HG03469 (cell line): Measurements from ENCODE around the gene SLC39A12.
A peak's percentile ranks its signal among the peaks of the same experiment; 100 is the strongest.

ENCODE experiments used
- ATAC-seq: cut with Tn5 transposase; IDR thresholded peaks from one replicate; pipeline ENCODE4 v1.9.1; 2021; ENCODE audit warnings: mild to moderate bottlenecking, moderate library complexity, moderate number of reproducible peaks; ENCODE audit not compliant: unreplicated experiment

SLC39A12 gene

DNA sequence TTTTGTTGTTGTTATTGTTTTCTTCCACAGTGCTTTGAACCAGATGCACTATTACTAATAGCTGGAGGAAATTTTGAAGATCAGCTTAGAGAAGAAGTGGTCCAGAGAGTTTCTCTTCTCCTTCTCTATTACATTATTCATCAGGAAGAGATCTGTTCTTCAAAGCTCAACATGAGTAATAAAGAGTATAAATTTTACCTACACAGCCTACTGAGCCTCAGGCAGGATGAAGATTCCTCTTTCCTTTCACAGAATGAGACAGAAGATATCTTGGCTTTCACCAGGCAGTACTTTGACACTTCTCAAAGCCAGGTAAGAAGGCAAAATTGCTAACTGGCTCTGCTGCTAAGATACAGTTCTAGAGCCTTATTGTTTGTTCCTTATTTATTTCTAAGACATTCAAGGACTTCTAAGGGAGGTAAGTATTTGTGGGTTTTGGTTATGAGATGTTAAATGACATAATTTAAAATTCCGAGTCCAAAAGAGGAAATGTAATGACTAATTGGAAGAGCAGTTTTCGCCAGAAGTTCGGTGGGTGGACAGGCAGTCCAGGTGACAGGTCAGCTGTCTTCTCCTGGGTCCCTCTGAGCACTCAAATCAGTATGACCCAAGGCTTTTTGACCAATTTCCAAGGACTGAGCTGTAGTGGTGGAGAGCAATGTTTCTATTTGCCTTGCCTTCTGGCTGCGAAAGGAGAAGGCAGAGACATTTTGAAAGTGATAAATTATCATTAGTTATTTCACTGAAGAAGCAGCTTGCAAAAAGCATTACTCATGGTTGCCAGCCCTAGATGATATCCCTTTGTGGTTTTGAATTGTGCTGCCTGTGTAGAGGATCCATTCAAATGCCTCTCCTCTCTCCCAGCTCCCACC, 10.1 kb downstream of the SLC39A12 start:
- no peak for ATAC-seq

GRCh38 chr10:17963431-17963830, 11.7 kb downstream of the SLC39A12 start:
- no peak for ATAC-seq

GRCh38 chr10:17965649-17966235, 14.0 kb downstream of the SLC39A12 start:
- ATAC-seq = no peak

DNA sequence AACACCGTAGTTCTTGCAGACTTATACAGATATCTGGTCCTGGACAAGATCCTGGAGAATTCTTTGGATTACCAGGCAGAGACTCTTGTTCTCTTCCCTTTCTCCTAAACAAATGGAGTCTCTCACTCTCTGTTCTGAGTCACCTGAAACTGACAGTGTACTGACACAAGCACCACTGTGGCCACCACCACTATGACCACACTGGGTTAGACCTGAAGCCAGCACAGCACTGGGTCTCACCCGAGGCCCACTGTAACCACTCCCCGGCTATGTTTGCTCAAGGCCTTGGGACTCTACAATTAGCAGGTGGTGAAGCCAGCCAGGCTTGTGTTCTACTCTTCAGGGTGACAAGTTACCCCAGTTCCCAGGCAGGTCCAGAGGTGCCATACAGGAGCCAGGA, 22.8 kb downstream of the SLC39A12 start:
- ATAC-seq = no peak

DNA sequence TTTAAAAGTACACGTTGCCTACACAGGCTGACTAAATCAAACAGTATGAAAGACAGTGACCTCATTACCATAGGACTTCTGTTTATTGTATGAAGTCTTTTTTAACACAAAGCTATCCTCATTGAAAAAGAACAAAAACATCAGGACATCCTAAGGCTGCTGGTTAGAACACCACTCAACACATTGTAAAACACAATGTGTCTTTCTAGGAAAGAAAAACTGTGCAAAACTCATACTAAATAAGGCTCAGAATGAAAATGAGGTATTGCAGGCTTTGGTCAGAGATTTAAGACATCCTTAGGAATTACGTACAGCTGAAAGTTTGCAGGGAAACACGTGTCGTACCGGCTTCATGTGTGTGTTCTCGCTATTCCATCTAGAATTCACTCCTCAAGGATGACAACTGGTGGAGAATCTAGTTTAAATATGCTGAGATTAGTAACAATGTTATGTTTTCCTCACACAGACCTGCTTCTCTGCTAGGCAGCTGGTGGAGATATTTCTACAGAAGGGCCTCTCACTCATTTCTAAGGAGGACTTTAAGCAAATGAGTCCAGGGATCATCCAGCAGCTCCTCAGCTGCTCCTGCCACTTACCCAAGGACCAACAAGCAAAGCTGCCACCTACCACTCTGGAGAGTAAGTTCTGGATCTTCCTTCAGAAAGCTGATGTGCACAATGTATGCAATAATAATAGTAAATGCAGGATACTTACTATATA, 29.3 kb downstream of the SLC39A12 start:
- no peak for ATAC-seq

GRCh38 chr10:17981766-17982380, 30.2 kb downstream of the SLC39A12 start:
- no peak for ATAC-seq

GRCh38 chr10:17984056-17984455, 32.3 kb downstream of the SLC39A12 start:
- peak; percentile 97 for ATAC-seq

GRCh38 chr10:17984563-17984962, 32.8 kb downstream of the SLC39A12 start:
- no peak for ATAC-seq

DNA sequence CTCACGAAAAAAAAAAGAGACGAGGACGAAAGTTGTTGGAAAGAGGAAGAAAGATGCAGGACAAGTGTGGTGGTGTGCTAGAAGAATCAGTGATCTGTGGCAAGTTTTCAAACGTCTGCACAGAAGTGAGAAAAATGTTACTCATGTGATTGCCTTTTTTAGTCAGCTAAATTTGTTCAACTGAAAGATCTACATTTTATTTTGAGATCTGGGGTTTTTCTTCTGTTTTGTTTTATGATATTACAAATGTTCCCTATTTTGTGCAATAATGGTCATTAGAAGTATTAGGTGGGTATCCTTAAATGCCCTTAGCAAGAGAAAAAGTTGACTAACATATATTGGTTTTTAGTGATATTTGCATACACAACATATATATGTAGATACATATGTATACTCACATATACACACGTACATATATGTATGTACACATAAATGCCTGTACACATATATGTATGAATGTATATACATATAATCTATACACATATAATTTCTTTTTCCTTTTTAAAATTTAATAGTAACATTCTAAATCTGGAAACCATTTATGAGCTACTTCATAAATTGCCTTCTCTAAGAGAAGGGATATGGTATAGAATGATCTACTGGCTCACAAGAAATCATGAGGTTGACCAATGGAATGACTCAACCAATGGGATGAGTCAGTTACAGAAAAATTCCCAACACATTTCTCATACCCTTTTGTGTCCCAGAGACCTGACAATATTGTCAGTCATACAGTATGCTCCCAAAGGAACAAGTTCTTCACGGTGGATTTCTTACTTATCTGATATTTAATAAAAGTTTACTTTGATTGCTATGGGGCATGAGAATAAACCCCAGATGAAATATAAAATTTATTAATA, 38.4 kb downstream of the SLC39A12 start:
- ATAC-seq = peak; percentile 94

DNA sequence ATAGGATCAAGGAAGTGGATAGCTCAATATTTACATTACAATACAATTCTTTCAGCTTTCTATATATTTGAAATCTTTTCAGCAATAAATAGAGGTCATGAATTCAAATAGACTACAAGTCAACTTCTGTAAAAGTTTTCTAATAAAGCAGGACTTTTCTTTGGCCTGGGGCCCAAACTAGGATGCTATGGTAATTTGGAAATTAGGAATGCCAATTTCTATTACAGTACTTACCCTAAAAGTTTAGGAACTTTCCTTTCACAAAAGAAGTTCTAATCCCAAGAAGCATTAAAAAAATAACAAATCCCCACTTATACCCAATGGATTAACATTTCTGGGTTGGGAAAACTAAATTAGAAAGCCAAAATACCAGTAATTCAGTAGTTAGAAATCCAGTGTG, 40.5 kb downstream of the SLC39A12 start:
- no peak for ATAC-seq

DNA sequence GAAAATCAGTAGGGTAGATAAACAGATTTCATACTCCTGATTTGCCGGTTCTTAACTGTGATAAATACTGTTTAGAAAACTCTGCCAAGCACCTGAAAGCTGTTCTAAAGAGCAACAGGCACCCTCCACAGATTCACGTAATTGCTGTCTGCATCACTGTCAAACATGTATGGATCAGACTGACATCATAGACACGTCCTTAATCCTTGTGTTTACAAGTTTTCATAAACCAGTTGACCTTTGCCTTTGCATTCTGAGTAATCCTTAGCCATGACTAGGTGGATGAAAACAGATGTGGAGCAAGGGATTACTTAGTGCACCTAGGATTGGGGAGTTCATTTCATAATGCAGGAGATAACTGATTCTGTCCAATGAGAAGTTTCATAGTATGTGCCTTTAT, 41.6 kb downstream of the SLC39A12 start:
- no peak for ATAC-seq

- ATAC-seq = no peak
These were observed 48.9 kb downstream of the SLC39A12 start for GRCh38 chr10:18000601-18001000.

GRCh38 chr10:18005445-18005780, 53.7 kb downstream of the SLC39A12 start:
- ATAC-seq = no peak

DNA sequence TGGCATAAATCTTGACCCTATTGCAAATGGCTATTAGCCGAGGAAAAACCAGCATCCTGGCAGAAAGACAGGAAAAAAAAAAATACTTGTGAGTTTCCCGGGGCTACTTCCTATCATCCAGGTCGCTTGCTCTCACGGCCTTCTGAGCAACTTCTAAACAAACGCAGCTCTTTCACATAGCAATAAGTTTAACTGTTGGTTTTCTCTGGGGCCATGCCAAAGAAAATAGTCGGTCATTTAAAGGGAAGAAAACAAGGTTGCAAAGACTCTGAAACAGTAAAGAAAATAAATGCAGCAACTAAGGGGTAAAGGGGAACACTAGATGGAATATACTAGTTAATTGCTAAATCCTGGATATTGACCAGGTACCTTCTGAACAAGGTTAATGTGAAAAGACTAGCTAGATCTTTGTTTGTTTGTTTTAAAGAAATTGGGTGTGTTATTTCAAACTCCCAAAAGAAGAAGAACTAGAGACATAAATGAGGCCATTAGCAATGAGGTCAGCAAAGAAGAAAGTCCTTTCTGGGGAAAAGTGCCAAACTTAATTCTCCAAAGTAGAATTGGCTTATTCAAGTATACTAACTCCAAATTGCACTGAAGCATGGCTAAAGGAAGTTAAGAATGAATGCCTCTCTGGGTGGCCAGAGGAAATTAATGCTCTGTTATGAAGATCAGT, 54.2 kb downstream of the SLC39A12 start:
- ATAC-seq = no peak

DNA sequence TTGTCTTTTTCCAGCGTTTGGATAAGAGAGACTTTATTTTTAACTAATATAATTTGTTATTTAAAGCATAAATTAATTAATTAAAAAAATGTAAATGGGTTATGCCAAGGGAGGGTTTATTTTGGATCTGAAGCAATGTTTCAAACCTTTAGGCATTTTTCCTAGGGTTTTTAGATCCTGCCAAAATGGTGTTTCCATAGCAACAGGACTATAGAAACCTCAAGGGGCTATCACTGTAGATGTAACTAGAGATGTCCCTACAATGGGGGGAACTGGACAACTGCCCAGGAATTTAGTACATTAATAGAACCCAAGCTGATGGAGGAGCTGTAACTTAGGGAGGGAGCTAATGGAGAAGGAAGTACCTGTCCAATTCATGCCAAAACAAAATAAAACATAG, 57.3 kb downstream of the SLC39A12 start:
- no peak for ATAC-seq

DNA sequence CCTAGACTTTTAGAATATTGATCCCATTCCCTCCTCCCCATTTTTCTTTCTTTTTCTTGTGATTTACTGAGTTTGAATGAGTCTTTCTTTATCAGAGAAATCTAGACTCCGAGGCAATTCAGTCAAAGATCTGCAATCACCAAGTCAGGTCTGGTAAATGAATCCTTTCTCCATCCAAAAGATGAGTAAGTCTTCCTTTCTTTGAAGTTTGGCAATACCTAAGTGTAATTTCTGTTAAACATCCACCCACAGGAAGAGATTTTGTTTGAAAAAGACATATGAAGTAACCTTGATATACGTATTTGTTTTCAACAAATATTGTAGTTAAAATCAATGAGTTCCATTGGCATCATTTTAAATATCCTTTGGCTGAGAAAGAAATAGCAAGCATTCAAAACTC, 58.3 kb downstream of the SLC39A12 start:
- no peak for ATAC-seq

DNA sequence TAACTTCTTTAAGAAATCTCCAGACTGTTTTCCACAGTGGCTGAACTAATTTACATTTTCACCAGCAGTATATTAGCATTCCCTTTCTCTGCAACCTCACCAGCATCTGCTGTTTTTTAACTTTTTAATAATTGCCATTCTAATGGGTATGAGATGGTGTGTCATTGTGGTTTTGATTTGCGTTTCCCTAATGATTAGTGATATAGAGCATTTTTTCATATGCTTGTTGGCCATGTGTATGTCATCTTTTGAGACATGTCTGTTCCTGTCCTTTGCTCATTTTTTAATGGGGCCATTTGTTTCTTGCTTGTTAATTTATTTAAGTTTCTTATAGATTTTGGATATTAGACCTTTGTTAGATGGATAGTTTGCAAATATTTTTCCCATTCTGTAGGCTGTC, 68.8 kb downstream of the SLC39A12 start:
- no peak for ATAC-seq

- ATAC-seq = no peak
These were observed 70.2 kb downstream of the SLC39A12 start for GRCh38 chr10:18021725-18022480.
